DMS153 (cell line): ENCODE measurements around the gene SLC26A4.

Experiments
- DNase-seq: peaks from one replicate; lab custom pipeline; 2025; lab: John Stamatoyannopoulos, UW

Gene SLC26A4

GRCh38 chr7:107661081-107661864 lies 645 bp downstream of the SLC26A4 start:
- DNase-seq: peak; percentile 64

GRCh38 chr7:107661865-107662379 lies 1.3 kb downstream of the SLC26A4 start:
- DNase-seq: no peak

GRCh38 chr7:107663196-107663595 lies 2.6 kb downstream of the SLC26A4 start:
- no peak for DNase-seq

- no peak for DNase-seq
Observed at GRCh38 chr7:107666790-107667189, 6.2 kb downstream of the SLC26A4 start.

GRCh38 chr7:107667341-107667740 lies 6.7 kb downstream of the SLC26A4 start:
- DNase-seq: no peak

GRCh38 chr7:107668296-107668695 lies 7.7 kb downstream of the SLC26A4 start:
- no peak for DNase-seq

GRCh38 chr7:107672183-107672582 lies 11.6 kb downstream of the SLC26A4 start:
- DNase-seq: no peak

GRCh38 chr7:107676249-107676648 lies 15.6 kb downstream of the SLC26A4 start:
- DNase-seq: no peak

DNA sequence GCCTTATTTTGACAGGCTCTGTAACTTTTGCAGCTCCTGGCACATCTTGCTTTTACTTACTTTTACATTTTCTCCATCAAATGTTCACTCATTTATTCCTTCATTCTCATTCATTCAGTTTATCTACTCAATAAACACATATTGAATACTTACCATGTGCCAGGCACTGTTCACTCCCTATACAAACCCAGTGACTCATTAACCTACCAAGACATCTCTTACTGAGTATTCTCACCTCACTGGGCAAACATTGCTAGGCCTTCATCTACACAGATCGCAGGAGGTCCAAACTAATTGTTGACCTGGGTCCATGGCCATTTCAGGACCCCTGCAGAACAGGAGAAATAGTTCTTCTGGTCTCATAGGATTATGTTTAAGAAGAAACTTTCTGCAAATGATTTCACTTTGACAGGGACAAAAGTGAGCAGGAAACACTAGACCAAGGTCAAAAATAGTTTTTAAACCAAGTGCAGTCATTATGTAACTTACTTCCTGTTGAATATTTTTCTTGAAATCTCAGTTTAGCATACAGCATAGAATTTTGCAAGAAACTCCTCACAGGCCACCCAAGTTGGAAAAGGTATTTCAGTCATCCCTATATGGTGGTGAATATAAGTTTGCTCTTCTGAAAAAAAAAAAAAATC lies 17.6 kb downstream of the SLC26A4 start:
- no peak for DNase-seq

GRCh38 chr7:107680478-107680877 lies 19.9 kb downstream of the SLC26A4 start:
- DNase-seq: no peak

GRCh38 chr7:107682886-107683285 lies 22.3 kb downstream of the SLC26A4 start:
- DNase-seq: no peak

- DNase-seq: no peak
Observed at GRCh38 chr7:107684287-107684686, 23.7 kb downstream of the SLC26A4 start.

GRCh38 chr7:107684947-107685463 lies 24.4 kb downstream of the SLC26A4 start:
- no peak for DNase-seq

DNA sequence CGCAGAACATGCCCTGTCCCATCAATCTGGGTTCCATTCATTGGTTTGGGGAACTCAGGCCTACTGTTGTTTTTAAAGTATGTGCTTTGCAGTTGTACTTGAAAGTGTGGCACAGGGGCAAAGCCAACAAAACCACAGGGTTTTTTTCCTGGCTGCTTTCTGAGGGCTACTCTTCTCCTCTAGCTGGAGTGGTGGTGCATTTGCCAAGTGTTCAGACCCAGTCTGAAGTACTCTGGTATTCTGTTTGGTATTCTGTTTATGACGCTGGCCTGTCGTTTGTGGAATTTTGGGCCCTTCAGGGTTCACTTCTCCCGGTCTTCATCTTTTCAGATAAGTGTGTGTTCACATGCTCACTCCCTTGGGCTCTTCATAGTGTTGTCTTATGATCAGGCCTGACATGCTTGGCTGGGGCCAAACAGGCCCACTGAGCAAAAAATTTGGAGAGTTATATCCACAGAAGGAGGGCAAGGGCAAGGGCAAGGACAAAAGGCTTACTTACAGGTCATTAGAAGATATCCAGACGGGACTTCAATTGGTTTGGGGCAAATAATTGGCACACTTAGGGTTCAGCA lies 26.3 kb downstream of the SLC26A4 start:
- no peak for DNase-seq

- no peak for DNase-seq
Observed at GRCh38 chr7:107687656-107688055, 27.0 kb downstream of the SLC26A4 start.

DNA sequence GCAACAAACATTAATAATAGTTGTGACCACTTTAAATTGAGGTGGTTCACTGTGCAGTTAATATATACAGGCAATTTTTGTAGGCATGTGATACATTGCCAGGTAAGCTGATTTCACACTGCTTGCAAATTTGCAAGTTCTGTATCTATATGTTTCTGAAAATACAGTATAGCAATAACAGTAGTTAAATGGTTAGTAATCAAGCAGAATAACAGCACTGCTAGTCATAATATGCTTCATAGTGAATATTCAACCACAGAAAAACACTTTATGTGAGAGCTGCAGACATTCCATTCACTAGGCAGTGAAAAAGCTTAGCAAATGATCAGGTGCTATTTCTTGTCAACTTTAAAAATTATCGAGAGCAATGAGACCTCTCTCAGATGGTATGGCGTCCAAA lies 28.9 kb downstream of the SLC26A4 start:
- DNase-seq: no peak

DNA sequence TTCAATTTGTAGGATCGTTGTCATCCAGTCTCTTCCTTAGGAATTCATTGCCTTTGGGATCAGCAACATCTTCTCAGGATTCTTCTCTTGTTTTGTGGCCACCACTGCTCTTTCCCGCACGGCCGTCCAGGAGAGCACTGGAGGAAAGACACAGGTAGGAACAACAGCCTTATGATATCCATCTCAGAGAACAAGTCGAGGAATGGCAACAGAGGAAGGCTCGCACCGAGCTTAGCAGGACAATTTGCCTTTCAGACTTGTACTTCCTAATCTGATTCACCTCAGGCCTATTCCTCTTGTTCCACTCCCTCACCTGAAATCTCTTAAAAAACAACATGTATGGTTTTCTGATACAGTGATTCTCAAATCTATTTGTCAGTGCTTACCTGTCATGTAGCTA lies 29.5 kb downstream of the SLC26A4 start:
- DNase-seq: no peak

- DNase-seq: no peak
Observed at GRCh38 chr7:107690611-107691010, 30.0 kb downstream of the SLC26A4 start.

GRCh38 chr7:107691716-107692115 lies 31.1 kb downstream of the SLC26A4 start:
- no peak for DNase-seq

DNA sequence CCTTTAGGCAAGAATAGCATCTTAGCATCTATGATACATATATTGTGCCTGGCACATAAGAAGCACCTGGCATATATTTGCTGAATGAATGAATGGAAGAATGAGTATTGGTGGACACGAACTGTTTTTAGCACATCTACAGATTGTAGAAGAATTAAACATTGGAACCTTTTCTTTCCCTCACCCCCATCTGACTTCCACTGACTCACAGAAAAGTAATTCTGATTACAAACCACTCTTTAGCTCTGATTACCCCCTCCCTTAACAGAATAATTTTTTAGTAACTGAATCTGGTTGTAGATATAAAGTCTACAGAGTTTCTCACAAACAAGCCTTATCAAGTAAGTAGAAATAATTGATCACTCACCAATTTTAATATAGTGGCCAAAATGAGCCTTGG lies 31.9 kb downstream of the SLC26A4 start:
- no peak for DNase-seq

GRCh38 chr7:107693396-107693795 lies 32.8 kb downstream of the SLC26A4 start:
- no peak for DNase-seq

- no peak for DNase-seq
Observed at GRCh38 chr7:107694386-107694785, 33.8 kb downstream of the SLC26A4 start.
